ENCODE measurements around the gene TGIF1. TPM values are rescaled to one million over a fixed set of nuclear protein-coding genes. Genes with fewer than 3 reads are reported as not detected.
"Not testable (repeated sequence)": the region's sequence is repeated elsewhere in the genome, so short reads cannot be mapped to it uniquely, and the experiment has no call there.

TGIF1 gene
- 10 to 100 TPM; 18.8 to 21.2 TPM for total RNA-seq

- Mint-ChIP-seq H3K4me1 (peaks cover 39% of the 10 kb centered on the region), H3K9me3 (no peaks in the 10 kb centered on the region), H3K27ac (peak within 1 kb of the TSS; percentile 99), H3K4me3 (peak within 1 kb of the TSS; percentile 84), H3K27me3 (no peaks in the 10 kb centered on the region), H3K36me3 (peaks cover 7% of the 10 kb centered on the region)
- DNase-seq, result peak; percentile 67
Measured at GRCh38 chr18:3450012-3450798, at the start of gene TGIF1. Gene TGIF1, plus strand, starts transcription at chr18:3450172. Its CDS starts 318 bp downstream, at chr18:3450490.

GRCh38 chr18:3400567-3401296 is 49.2 kb upstream of the TGIF1 start:
- Mint-ChIP-seq H3K4me3 (no peak overlapping the region), H3K27me3 (peaks cover 3% of the 10 kb centered on the region), H3K27ac (no peak overlapping the region), H3K9me3 (no peaks in the 10 kb centered on the region), H3K36me3 (no peaks in the 10 kb centered on the region), H3K4me1 (peaks cover 6% of the 10 kb centered on the region)
- no peak for DNase-seq

- no peak for DNase-seq
- H3K4me1 Mint-ChIP-seq, result peaks cover 10% of the 10 kb centered on the region
- H3K27me3 Mint-ChIP-seq, result peaks cover 3% of the 10 kb centered on the region
- H3K36me3 Mint-ChIP-seq, result no peaks in the 10 kb centered on the region
- H3K4me3 Mint-ChIP-seq, result no peak overlapping the region
- no peaks in the 10 kb centered on the region for H3K9me3 Mint-ChIP-seq
- no peak overlapping the region for H3K27ac Mint-ChIP-seq
Measured at GRCh38 chr18:3401669-3402620, 48.0 kb upstream of the TGIF1 start.

DNA sequence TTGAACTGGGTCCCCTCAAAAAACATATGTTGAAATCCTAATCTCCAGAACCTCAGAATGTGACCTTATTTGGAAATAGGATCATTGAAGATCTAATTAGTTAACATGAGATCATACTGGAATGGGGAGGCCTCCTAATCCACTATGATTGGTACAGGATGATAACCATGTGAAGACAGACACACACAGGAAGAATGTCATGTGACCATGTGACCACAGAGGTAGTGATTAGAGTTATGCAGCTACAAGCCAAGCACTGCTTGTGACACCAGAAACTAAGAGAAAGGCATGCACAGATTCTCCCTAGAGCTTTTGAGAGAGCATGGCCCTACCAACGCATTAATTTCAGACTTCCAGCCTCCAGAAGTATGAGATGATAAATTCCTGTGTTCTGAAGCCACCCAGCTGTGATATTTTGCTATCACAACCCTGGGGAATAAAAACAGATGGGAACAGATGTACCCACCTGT is 47.0 kb upstream of the TGIF1 start:
- Mint-ChIP-seq H3K27me3 (peaks cover 3% of the 10 kb centered on the region), H3K4me3 (no peak overlapping the region), H3K36me3 (no peaks in the 10 kb centered on the region), H3K27ac (no peak overlapping the region), H3K4me1 (peaks cover 10% of the 10 kb centered on the region), H3K9me3 (no peaks in the 10 kb centered on the region)
- DNase-seq, result no peak

- Mint-ChIP-seq H3K4me3 (no peak overlapping the region), H3K9me3 (no peaks in the 10 kb centered on the region), H3K4me1 (peaks cover 10% of the 10 kb centered on the region), H3K36me3 (no peaks in the 10 kb centered on the region), H3K27ac (no peak overlapping the region), H3K27me3 (no peaks in the 10 kb centered on the region)
- DNase-seq, result no peak
Measured at GRCh38 chr18:3405713-3406112, 44.3 kb upstream of the TGIF1 start.

DNA sequence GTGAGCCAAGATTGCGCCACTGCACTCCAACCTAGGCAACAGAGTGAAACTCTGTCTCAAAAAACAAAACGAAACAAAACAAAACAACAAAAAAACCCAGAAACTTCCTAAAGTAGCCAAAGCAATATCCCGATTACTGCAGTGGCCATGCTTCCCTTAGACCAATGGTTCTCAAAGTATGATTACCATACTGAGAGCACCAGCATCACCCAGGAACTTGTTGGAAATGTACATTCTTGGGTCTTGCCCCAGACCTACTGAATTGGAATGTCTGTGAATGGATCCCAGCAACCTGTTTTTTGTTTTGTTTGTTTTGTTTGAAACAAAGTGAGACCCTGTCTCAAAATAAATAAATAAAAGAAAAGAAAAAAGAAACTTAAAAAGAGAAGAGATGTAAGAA is 41.9 kb upstream of the TGIF1 start:
- Mint-ChIP-seq H3K36me3 (no peaks in the 10 kb centered on the region), H3K27ac (no peak overlapping the region), H3K9me3 (no peaks in the 10 kb centered on the region), H3K27me3 (no peaks in the 10 kb centered on the region), H3K4me3 (no peak overlapping the region), H3K4me1 (peaks cover 19% of the 10 kb centered on the region)
- no peak for DNase-seq

DNA sequence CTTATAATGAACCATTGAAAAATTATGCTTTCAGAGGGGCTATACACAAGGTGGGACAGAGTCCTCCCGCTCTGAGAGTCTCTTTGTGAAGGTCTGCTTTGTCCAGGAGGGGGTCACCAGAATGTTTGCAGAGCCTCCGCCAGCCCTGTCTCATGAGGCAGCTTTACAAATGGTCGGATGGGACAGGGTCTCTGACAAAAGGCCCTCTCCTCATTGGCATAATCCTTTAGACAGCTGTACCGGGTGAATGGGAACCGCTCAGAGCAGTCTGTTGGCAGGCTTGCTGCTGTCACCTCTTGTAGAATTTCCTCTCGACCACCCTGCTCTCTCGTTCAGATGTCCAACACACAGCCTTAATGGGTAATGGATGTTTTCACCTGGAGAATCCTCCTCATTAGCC is 40.2 kb upstream of the TGIF1 start:
- DNase-seq, result no peak
- no peaks in the 10 kb centered on the region for H3K27me3 Mint-ChIP-seq
- H3K4me3 Mint-ChIP-seq, result no peak overlapping the region
- H3K9me3 Mint-ChIP-seq, result no peaks in the 10 kb centered on the region
- no peak overlapping the region for H3K27ac Mint-ChIP-seq
- peaks cover 23% of the 10 kb centered on the region for H3K4me1 Mint-ChIP-seq
- H3K36me3 Mint-ChIP-seq, result no peaks in the 10 kb centered on the region

DNA sequence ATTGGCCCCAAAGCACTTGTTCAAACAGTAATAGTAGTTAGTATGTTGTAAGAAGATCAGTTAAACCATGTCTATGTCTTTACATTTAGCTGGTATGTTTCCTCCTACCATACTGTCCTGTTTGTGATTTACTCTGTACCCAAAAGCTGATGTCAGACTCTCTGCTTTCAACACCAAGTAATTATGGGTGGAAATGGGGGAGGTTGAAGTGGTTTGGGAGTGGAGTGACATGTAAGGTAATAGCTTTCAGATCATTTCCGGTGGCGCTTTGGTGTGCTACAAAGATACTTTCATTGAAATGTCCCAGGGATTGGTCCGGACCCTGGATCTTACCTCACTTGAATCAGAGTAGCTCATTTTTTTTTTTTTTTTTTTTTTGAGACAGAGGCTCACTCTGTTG is 39.7 kb upstream of the TGIF1 start:
- no peaks in the 10 kb centered on the region for H3K27me3 Mint-ChIP-seq
- no peak overlapping the region for H3K4me3 Mint-ChIP-seq
- H3K9me3 Mint-ChIP-seq, result no peaks in the 10 kb centered on the region
- H3K36me3 Mint-ChIP-seq, result no peaks in the 10 kb centered on the region
- H3K4me1 Mint-ChIP-seq, result peaks cover 23% of the 10 kb centered on the region
- no peak overlapping the region for H3K27ac Mint-ChIP-seq
- DNase-seq, result no peak

- not testable (repeated sequence) for H3K27ac Mint-ChIP-seq, DNase-seq, H3K27me3 Mint-ChIP-seq, H3K36me3 Mint-ChIP-seq, H3K9me3 Mint-ChIP-seq, H3K4me3 Mint-ChIP-seq
- H3K4me1 Mint-ChIP-seq, result peaks cover 20% of the 10 kb centered on the region
Measured at GRCh38 chr18:3410876-3411275, 39.1 kb upstream of the TGIF1 start.

- no peak for DNase-seq
- Mint-ChIP-seq H3K36me3 (no peaks in the 10 kb centered on the region), H3K9me3 (no peaks in the 10 kb centered on the region), H3K4me3 (peak overlapping the region; percentile 5), H3K4me1 (peaks cover 18% of the 10 kb centered on the region), H3K27ac (no peak overlapping the region), H3K27me3 (no peaks in the 10 kb centered on the region)
Measured at GRCh38 chr18:3411327-3411726, 38.6 kb upstream of the TGIF1 start.

GRCh38 chr18:3411854-3412268 is 38.1 kb upstream of the TGIF1 start:
- peaks cover 18% of the 10 kb centered on the region for H3K4me1 Mint-ChIP-seq
- peak; percentile 36 for DNase-seq
- H3K27ac Mint-ChIP-seq, result peak overlapping the region; percentile 42
- no peaks in the 10 kb centered on the region for H3K9me3 Mint-ChIP-seq
- peak overlapping the region; percentile 59 for H3K4me3 Mint-ChIP-seq
- no peaks in the 10 kb centered on the region for H3K36me3 Mint-ChIP-seq
- no peaks in the 10 kb centered on the region for H3K27me3 Mint-ChIP-seq

GRCh38 chr18:3412528-3412927 is 37.4 kb upstream of the TGIF1 start:
- not testable (repeated sequence) for H3K9me3 Mint-ChIP-seq, H3K27ac Mint-ChIP-seq, H3K27me3 Mint-ChIP-seq, H3K4me3 Mint-ChIP-seq, H3K36me3 Mint-ChIP-seq
- H3K4me1 Mint-ChIP-seq, result peaks cover 18% of the 10 kb centered on the region
- peak; percentile 10 for DNase-seq

DNA sequence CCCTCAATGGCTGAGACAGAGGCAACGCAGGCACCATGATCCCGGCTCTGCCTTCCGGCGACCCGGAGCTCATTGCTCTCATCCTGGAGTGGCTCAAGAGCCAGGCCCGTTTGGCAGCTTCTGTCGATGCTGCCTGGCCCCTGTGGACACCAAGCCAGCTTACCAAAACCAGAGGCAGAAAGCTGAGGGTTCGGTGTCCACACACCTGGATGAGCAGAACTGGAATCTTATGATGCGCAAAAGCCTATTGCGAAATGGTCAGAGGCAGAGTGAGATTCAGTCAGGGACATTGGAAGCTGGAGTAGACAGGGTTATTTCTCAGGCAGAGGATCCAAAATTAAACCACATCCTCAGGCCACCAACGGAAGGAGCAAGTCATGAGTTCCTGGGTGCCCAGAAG is 34.9 kb upstream of the TGIF1 start:
- H3K9me3 Mint-ChIP-seq, result no peaks in the 10 kb centered on the region
- H3K36me3 Mint-ChIP-seq, result no peaks in the 10 kb centered on the region
- H3K4me3 Mint-ChIP-seq, result no peak overlapping the region
- peaks cover 18% of the 10 kb centered on the region for H3K4me1 Mint-ChIP-seq
- no peak for DNase-seq
- no peaks in the 10 kb centered on the region for H3K27me3 Mint-ChIP-seq
- no peak overlapping the region for H3K27ac Mint-ChIP-seq

DNA sequence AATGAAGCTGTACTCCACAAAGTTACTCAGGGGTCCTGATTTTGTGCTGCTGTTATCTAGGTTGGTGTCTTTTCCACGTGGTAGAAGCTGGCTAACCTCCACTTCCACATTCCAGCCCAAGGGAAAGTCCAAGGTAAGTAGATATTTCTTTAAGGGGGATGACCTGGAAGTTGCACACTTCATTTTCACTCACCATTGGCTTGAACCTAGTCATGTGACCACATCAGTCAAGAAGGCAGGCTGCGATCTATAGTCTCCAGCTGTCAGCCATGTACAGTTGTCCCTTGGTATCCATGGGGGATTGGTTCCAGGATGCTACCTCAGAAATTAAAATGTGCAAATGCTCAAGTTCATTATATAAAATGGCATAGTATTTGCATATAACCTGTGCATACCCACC is 31.9 kb upstream of the TGIF1 start:
- Mint-ChIP-seq H3K4me1 (peaks cover 5% of the 10 kb centered on the region), H3K9me3 (no peaks in the 10 kb centered on the region), H3K36me3 (no peaks in the 10 kb centered on the region), H3K4me3 (no peak overlapping the region), H3K27me3 (no peaks in the 10 kb centered on the region), H3K27ac (no peak overlapping the region)
- DNase-seq, result no peak

- no peak overlapping the region for H3K4me3 Mint-ChIP-seq
- no peaks in the 10 kb centered on the region for H3K36me3 Mint-ChIP-seq
- no peaks in the 10 kb centered on the region for H3K27me3 Mint-ChIP-seq
- no peak overlapping the region for H3K27ac Mint-ChIP-seq
- no peak for DNase-seq
- no peaks in the 10 kb centered on the region for H3K4me1 Mint-ChIP-seq
- H3K9me3 Mint-ChIP-seq, result no peaks in the 10 kb centered on the region
Measured at GRCh38 chr18:3420919-3421279, 29.1 kb upstream of the TGIF1 start.

Measured in activated naive CD8-positive, alpha-beta T cell treated with anti-CD3 and anti-CD28 coated beads for 36 hours (primary cell).